DOHH2 (cell line): ENCODE results near the gene DNAJC21.

Experiments
- H3F3A ChIP-seq: fragments of 200-600 bp; sonication (generic), shearing (Covaris generic); 2 replicates; pipeline ENCODE4 v1.6.0; 2016; ENCODE audit warnings: antibody characterized with exemption, mild to moderate bottlenecking; ENCODE audit not compliant: control insufficient read depth, insufficient read depth
- H3K27ac ChIP-seq: fragments of 200-600 bp; sonication (generic); 2 replicates; pipeline ENCODE4 v1.5.1; 2014; ENCODE audit warnings: low read depth, mild to moderate bottlenecking, low read length, moderate library complexity
- H3K27me3 ChIP-seq: fragments of 200-600 bp; sonication (generic); 2 replicates; pipeline ENCODE4 v1.6.1; 2014; ENCODE audit warnings: mild to moderate bottlenecking, low read length, mixed read lengths; ENCODE audit not compliant: control insufficient read depth
- H3K36me3 ChIP-seq: fragments of 200-600 bp; sonication (generic); 2 replicates; pipeline ENCODE4 v1.6.1; 2014; ENCODE audit warnings: mild to moderate bottlenecking, low read length, moderate library complexity, mixed read lengths; ENCODE audit not compliant: control insufficient read depth
- H3K4me1 ChIP-seq: fragments of 200-600 bp; sonication (generic); 2 replicates; pipeline ENCODE4 v1.6.1; 2014; ENCODE audit warnings: mild to moderate bottlenecking, low read length, mixed read lengths; ENCODE audit not compliant: control insufficient read depth
- H3K4me2 ChIP-seq: fragments of 200-600 bp; sonication (generic); 2 replicates; pipeline ENCODE4 v1.6.0; 2014; ENCODE audit warnings: mild to moderate bottlenecking, low read length, moderate library complexity
- H3K4me3 ChIP-seq: fragments of 200-600 bp; sonication (generic); 2 replicates; pipeline ENCODE4 v1.5.1; 2014; ENCODE audit warnings: mild to moderate bottlenecking, low read length, mixed read lengths
- H3K79me2 ChIP-seq: fragments of 200-600 bp; sonication (generic); 2 replicates; pipeline ENCODE4 v1.6.1; 2014; ENCODE audit warnings: mild to moderate bottlenecking, low read length, mixed read lengths; ENCODE audit not compliant: control insufficient read depth
- H3K9me2 ChIP-seq: fragments of 200-600 bp; sonication (generic); replicated peaks from 2 replicates; pipeline ENCODE4 v1.6.1; 2014; ENCODE audit warnings: mild to moderate bottlenecking, low read length, mixed read lengths; ENCODE audit not compliant: control insufficient read depth
- H3K9me3 ChIP-seq: fragments of 200-600 bp; sonication (generic); 2 replicates; pipeline ENCODE4 v1.6.1; 2014; ENCODE audit warnings: antibody characterized with exemption, low read length, mixed read lengths; ENCODE audit not compliant: control insufficient read depth, insufficient read depth
- H4K20me1 ChIP-seq: fragments of 200-600 bp; sonication (generic); 2 replicates; pipeline ENCODE4 v1.6.0; 2014; ENCODE audit warnings: low read depth, mild to moderate bottlenecking, antibody characterized with exemption, low read length, moderate library complexity; ENCODE audit not compliant: control insufficient read depth, insufficient read depth
- CTCF ChIP-seq: fragments of 200-600 bp; sonication (generic); IDR thresholded peaks from one replicate; pipeline ENCODE4 v1.5.1; 2014; ENCODE audit warnings: antibody characterized with exemption, mild to moderate bottlenecking, low read depth, low read length; ENCODE audit not compliant: poor library complexity, severe bottlenecking
- EZH2phosphoT487 ChIP-seq: fragments of 200-600 bp; sonication (generic); IDR thresholded peaks from 2 replicates; pipeline ENCODE4 v1.6.1; 2017; ENCODE audit warnings: borderline replicate concordance, mild to moderate bottlenecking, antibody characterized with exemption, low read length, moderate library complexity, mixed read lengths

DNAJC21 gene

DNA sequence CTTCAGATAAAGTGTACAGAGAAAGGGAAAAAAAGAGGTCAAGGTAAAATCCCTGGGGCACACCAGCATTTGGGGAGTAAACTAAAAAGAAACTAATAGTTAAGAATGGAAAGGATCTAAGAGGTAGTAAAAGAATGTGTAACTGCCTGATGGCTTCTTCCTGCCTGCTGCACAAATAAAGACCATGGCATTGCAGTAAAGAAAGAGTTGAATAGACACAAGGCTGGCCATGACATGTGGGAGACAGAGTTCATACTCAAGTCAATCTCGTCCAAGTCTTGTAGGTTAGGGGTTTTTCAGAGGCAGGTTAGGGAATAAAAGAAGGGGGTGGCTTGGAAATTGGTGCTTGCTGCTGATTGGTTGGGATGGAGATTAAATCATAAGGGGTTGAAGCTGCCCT, 57.6 kb downstream of the DNAJC21 start:
- no peaks in the 10 kb centered on the region for H3K9me2 ChIP-seq
- no peaks in the 10 kb centered on the region for H3K4me1 ChIP-seq
- no peak overlapping the region for H3K27ac ChIP-seq
- no peak overlapping the region for H3K4me2 ChIP-seq
- no peaks in the 10 kb centered on the region for H4K20me1 ChIP-seq
- H3K36me3 ChIP-seq, result no peaks in the 10 kb centered on the region
- H3K9me3 ChIP-seq, result peaks cover 16% of the 10 kb centered on the region; the same call in 1 of the 2 replicates
- H3K27me3 ChIP-seq, result no peaks in the 10 kb centered on the region; the same call in 1 of the 2 replicates
- TF ChIP-seq CTCF (no peak), EZH2phosphoT487 (no peak)
- no peaks in the 10 kb centered on the region for H3F3A ChIP-seq
- H3K79me2 ChIP-seq, result no peaks in the 10 kb centered on the region
- H3K4me3 ChIP-seq, result no peak overlapping the region

DNA sequence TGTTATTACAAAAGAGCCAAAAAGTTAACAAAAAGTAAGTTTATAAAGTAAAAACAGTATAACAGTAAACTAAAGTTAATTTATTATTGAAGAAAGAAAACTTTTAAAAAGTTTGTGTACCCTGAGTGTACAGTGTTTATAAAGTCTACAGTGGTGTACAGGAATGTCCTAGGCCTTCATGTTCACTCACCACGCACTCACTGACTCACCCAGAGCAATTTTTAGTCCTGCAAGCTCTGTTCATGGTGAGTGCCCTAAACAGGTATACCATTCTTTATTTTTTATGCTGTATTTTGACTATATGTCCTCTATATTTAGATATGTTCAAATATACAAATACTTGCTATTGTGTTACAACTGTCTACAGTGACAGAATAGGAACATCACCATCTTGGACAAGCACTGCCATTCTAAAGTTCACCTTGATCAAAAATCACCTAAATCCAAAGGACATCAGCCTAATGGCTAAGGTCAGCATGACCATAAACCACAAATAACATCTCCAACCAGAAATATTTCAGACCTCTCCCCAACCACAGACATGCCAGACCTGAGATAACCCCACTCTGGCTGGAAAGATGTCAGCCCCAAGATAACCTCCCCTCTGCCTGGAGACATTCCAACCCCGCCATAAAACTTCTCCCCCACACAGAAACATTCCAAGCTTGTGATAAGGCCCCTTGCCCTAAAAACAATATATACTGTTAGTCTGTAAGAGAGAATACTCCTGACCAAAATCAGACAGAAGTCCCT, 62.3 kb downstream of the DNAJC21 start:
- Histone ChIP-seq H3K79me2 (no peaks in the 10 kb centered on the region), H3K9me2 (no peaks in the 10 kb centered on the region), H3F3A (no peaks in the 10 kb centered on the region), H3K4me2 (no peak overlapping the region), H3K27me3 (peaks cover 3% of the 10 kb centered on the region; the same call in 1 of the 2 replicates), H3K27ac (no peak overlapping the region), H4K20me1 (no peaks in the 10 kb centered on the region), H3K4me3 (no peak overlapping the region), H3K4me1 (no peaks in the 10 kb centered on the region), H3K9me3 (peaks cover 3% of the 10 kb centered on the region; the same call in 1 of the 2 replicates), H3K36me3 (no peaks in the 10 kb centered on the region)
- TF ChIP-seq EZH2phosphoT487 (no peak), CTCF (no peak)

GRCh38 chr5:34993951-34994350, 64.6 kb downstream of the DNAJC21 start:
- Histone ChIP-seq H3K4me1 (no peaks in the 10 kb centered on the region), H3F3A (no peaks in the 10 kb centered on the region), H3K27me3 (peaks cover 3% of the 10 kb centered on the region; the same call in 1 of the 2 replicates), H3K79me2 (no peaks in the 10 kb centered on the region), H3K36me3 (no peaks in the 10 kb centered on the region), H3K9me3 (no peaks in the 10 kb centered on the region), H4K20me1 (no peaks in the 10 kb centered on the region), H3K27ac (no peak overlapping the region), H3K4me3 (no peak overlapping the region), H3K9me2 (no peaks in the 10 kb centered on the region), H3K4me2 (no peak overlapping the region)
- TF ChIP-seq CTCF (no peak), EZH2phosphoT487 (no peak)
